AG10803 (cell line): Measurements from ENCODE around the gene STPG4.

ENCODE experiments used
- DNase-seq: peaks from one replicate; pipeline ENCODE4 v3.0.0; 2010; ENCODE audit warnings: low read depth
- H3K4me3 ChIP-seq: 2 replicates; pipeline ENCODE4 v1.5.1; 2011; ENCODE audit warnings: mild to moderate bottlenecking, low read length, control low read depth
- TF ChIP-seq, protein P1 (sequence below): conservative IDR thresholded peaks from 2 replicates; pipeline ENCODE4 v1.5.1; 2011; ENCODE audit warnings: mild to moderate bottlenecking, low read length, control low read depth, inconsistent platforms

Gene STPG4

DNA sequence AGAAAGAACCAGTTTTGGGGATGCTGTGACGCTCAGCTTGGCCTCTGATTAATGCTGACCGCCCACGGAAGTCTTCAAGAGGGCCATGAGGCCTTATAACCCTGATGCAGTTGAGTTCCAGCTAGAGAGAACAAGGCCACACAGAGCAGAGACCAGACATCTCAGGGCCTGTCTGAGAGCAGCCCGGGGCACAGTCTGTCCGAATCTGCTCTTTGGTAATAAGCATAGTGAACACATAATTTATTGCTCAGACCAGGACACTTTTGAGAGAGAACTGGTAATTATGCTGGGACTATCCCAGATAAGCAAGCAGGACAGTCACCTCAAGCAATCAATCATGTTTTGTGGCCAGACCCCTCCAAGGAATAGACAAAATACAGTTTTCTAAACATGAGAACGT lies 68.5 kb downstream of the STPG4 start:
- no peak for DNase-seq

DNA sequence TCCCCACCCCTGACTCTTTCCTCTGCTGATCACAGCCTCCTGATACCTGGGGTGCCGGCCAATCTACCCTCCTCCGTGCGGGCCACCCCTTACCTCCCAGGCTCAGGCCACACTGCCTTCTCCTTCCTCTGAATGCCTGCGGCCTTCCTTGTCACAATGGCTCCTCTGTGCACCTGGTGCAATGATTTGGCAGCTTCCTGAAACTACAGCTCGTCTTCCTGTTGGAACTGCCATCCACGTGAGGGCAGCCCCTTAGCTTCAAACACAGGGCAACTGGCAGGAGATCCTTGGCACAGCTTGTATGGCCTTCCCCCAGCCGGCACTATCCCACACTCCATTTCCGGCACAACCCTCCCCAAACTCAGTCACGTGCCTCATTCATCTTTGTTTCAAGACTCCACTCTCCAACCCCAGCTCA lies 69.0 kb downstream of the STPG4 start:
- H3K4me3 ChIP-seq: no peak overlapping the region
- DNase-seq: no peak
- TF ChIP-seq, protein P1, sequence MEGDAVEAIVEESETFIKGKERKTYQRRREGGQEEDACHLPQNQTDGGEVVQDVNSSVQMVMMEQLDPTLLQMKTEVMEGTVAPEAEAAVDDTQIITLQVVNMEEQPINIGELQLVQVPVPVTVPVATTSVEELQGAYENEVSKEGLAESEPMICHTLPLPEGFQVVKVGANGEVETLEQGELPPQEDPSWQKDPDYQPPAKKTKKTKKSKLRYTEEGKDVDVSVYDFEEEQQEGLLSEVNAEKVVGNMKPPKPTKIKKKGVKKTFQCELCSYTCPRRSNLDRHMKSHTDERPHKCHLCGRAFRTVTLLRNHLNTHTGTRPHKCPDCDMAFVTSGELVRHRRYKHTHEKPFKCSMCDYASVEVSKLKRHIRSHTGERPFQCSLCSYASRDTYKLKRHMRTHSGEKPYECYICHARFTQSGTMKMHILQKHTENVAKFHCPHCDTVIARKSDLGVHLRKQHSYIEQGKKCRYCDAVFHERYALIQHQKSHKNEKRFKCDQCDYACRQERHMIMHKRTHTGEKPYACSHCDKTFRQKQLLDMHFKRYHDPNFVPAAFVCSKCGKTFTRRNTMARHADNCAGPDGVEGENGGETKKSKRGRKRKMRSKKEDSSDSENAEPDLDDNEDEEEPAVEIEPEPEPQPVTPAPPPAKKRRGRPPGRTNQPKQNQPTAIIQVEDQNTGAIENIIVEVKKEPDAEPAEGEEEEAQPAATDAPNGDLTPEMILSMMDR: no peak

More for the DNA sequence above, 68.5 kb downstream of the STPG4 start:
- H3K4me3 ChIP-seq: no peak overlapping the region
- TF ChIP-seq, protein P1: no peak

DNA sequence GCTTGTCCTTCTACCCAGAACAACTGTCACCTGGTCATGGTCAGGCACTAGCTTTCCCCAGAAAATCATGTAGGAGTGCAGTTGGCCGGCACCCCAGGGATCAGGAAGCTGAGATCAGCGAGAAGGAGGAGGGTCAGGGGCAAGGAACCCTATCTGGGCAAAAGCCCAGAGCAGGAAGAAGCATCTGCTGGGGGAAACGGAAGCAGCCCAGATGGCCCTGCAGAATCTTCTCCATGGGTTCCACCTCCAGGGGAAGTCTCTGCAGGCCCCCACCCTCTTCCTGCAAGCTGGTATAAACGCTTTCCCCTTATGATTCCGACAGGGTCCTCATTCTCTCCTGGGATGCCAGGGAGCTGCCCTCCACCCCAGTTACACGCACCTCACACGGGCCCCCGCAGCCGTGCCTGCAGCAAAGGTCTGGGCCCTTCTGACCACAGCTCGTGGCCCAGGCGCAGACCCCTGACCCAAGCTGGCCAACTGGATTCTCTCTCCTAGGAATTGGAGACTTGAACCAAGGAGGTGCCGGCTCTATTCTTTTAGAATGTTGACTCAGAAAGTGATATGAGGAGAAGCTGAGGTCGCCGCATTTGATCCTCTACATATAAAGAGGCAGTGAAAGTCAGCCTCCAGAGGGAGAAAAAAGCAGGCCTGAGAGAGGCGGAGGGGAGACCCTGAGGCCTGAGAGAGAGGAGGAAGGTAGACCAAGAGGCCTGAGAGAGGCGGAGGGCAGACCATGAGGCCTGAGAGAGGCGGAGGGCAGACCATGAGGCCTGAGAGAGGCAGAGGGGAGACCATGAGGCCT lies 71.0 kb downstream of the STPG4 start:
- no peak for DNase-seq
- no peak overlapping the region for H3K4me3 ChIP-seq
- TF ChIP-seq, protein P1: no peak

DNA sequence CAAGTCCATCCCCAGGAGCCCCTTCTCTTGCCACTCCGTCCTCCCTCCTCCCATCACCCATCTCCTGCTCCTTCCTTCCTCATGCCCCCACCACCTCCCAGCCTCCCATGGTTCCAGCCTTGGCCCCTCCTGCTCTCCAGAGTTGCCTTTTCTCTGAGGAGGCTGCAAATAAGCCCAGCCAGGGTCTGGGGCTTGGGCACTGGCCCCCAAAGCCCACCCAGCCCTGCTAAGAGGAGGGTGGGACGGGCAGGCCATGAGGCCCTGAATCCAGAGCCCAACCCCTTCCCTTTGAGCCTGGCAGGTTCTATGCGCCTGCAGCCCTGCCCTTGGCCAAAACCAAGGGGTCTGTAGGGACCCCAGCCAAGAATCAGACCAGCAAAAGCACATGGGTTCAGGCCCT lies 71.6 kb downstream of the STPG4 start:
- no peak overlapping the region for H3K4me3 ChIP-seq
- TF ChIP-seq, protein P1: no peak
- DNase-seq: no peak

DNA sequence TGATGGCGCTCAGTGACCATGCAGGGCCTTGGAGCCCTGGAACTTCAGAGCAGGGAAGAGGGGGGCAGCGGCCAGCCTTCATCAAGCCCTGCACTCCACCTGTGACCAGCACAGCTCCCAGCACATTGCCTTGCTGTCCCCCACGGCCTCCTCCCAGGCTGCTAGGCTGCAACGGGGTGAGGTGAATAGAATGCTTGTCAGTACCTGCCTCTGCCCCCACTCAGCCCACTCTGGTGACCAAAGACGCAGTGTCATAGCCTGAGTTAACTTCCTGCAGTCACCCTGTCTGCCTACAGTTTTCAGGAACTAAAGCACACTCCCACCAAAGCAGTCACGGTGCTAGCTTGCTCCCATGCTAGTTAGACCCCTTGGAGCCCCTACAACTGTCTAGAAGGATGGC lies 72.1 kb downstream of the STPG4 start:
- TF ChIP-seq, protein P1: no peak
- H3K4me3 ChIP-seq: no peak overlapping the region
- no peak for DNase-seq

DNA sequence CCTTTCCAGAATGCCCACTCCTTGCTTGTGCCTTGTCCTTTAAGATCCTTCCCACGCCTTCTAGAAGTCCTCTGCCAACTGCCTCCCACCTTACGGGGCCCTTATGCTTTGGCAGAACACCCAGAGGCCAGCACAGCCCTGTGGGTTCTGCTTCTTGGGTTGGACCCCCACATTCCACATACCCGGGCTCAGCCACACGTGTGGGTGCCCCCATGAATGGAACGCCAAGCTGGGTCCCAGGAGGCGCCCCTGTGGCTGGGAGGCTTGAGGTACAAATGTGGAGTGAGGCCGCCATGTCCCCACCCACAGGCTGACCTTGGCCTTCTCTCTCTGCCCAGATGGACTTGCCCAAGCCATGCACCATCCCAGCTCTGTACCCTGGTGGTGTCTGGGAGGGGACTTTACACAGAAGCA lies 74.2 kb downstream of the STPG4 start:
- DNase-seq: no peak
- H3K4me3 ChIP-seq: no peak overlapping the region
- TF ChIP-seq, protein P1: no peak
